Measurements from ENCODE around the gene ZC3H4. TPM values are rescaled to one million over a fixed set of nuclear protein-coding genes. Genes with fewer than 3 reads are reported as not detected.

The ZC3H4 gene
- 7.0 and 7.4 TPM in 2 replicates for total RNA-seq (2014; rRNA removed; shearing (Covaris generic); ENCODE audit: low replicate concordance)

DNA sequence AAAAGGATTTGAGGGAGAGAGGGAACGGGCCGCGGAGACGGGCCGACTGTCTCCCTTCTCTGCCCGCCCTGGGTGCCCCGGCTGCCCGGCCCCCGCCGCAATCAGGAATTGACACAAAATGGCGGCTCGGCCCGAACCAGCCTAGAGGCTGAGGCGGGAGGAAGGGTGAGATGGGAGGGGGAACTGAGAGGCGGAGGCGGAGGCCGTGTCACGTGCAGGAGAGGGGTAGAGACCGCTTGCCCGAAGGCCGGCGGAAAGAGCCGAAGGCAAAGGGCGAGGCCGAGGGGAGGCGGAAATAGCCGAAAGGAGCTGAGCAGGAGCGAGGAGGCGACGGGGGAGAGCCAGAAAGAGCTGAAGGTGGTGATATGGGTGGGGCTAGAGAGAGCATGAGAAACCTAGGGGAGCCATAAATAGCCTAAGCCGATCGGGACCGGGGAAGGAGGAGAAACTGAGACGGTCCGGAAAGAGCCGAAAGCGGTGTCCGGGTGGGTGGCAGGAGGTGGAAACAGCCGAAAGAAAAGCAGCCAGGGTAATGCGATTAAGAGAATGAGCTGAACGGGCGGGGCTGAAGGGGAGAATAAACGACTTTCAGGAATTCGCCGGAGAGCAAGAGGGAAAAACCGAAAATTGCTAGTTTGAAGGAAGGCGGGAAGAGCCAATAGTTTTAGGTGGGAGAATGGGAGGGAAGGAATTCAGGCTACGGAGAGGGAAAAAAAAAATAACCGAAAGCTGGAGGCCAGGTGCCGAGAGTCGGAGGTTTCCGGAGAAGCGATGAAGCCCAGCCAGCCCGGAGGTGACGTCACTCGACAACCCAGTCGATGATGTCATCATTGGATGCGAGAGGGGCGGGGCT lies at the start of gene ZC3H4:
TSS of gene ZC3H4 (minus strand) at position 780 of the 853 bp plus-strand sequence. CDS start 1,192 bp downstream, outside the sequence.
- DNase-seq (ENCODE audit: low read depth) = peak; percentile 100
- in situ Hi-C loops (cut with HindIII; ENCODE audit: low pct_unique_long_range_greater_than_20kb, low sequenced_read_pairs) = no loop called here

- in situ Hi-C loops (cut with HindIII; ENCODE audit: low pct_unique_long_range_greater_than_20kb, low sequenced_read_pairs) = no loop called here
- no peak for DNase-seq (ENCODE audit: low read depth)
These were observed 48.4 kb upstream of the ZC3H4 start for GRCh38 chr19:47161876-47162489.

GRCh38 chr19:47158879-47159503 lies 45.4 kb upstream of the ZC3H4 start:
- no peak for DNase-seq (ENCODE audit: low read depth)
- in situ Hi-C loops (cut with HindIII; ENCODE audit: low pct_unique_long_range_greater_than_20kb, low sequenced_read_pairs) = no loop called here

GRCh38 chr19:47158367-47158791 lies 44.8 kb upstream of the ZC3H4 start:
- in situ Hi-C loops (cut with HindIII; ENCODE audit: low pct_unique_long_range_greater_than_20kb, low sequenced_read_pairs) = no loop called here

DNA sequence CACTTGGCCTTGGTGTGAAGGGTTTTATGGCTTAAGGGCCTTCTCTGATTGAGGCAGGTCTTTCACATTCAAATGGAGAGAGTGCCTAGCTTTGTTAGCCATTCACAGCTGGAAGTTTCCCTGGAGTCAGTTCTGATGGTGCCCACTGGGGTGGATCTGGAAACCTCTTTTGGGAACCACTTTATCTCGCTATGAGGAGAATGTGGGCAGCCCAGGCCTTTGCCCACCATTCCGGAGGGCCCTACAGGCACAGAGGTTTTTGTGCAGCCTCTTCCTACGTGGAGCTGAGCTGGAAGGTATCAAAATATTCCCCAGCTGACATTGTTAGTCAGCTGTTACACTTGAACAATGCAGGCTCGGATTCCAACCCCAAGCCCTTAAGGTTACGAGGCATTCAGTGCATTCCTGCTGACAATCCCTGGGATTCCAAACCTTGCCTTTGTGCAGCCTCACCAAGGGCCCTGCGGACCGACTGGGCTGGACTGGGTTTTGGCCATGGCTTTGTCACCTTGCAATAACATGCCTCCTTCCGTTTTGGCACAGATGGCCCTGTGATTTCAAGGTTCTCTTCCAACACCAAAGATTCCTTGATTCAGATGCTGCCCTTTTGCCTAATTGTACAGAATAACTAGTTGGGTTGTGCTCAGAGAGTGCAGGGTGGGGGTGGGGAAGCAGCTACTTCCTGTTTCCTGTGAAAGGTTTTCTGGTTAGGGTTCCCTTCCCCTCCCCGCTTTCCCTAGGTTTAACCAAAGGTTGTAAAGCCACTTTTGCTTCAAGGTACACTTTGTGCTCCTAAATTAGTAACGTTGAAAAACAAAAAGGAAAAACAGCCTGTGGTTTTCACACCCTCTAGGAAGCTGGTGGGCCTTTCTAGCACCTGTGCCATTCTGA lies 44.1 kb upstream of the ZC3H4 start:
- in situ Hi-C loops (cut with HindIII; ENCODE audit: low pct_unique_long_range_greater_than_20kb, low sequenced_read_pairs) = no loop called here
- DNase-seq (ENCODE audit: low read depth) = no peak

More at GRCh38 chr19:47158367-47158791, 44.8 kb upstream of the ZC3H4 start:
- DNase-seq (ENCODE audit: low read depth) = no peak

GRCh38 chr19:47156861-47157430 lies 43.4 kb upstream of the ZC3H4 start:
- in situ Hi-C loops (cut with HindIII; ENCODE audit: low pct_unique_long_range_greater_than_20kb, low sequenced_read_pairs) = no loop called here
- no peak for DNase-seq (ENCODE audit: low read depth)

DNA sequence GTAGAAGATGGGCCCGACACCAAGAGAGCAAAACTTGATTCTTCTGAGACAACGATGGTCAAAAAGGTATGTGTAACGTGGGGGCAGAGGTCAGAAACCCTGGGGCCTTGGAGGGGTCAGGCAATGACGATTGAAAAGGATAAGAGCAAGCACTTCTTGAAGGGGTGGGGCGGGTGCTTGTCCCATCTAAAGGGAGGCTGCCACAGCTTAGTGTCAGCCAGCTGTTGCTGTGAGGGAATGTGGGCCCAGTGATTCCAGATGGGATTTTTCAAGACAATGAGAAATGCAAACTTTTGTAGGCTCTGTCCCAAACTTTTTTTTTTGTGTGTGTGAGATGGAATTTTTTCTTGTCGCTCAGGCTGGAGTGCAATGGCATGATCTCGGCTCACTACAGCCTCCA lies 41.6 kb upstream of the ZC3H4 start:
- in situ Hi-C loops (cut with HindIII; ENCODE audit: low pct_unique_long_range_greater_than_20kb, low sequenced_read_pairs) = no loop called here

DNA sequence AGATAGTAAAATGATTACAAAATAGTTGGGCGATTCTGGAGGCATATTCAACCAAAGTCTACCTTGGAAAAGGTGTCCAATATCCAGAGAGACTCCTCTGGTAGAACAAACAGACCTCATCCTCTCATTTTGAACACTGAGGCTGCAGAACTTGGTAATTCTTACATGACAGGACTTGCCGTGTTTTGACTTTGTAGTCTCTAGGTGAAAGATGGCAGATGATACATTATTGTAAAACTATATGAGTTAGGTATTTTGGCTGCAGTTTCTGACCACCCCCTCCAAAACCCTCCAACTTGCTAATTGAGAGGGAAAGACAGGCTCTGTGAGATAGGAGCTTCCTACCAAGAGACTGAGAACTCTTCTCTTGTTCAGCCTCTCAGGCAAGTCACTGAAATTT lies 39.7 kb upstream of the ZC3H4 start:
- in situ Hi-C loops (cut with HindIII; ENCODE audit: low pct_unique_long_range_greater_than_20kb, low sequenced_read_pairs) = no loop called here
- no peak for DNase-seq (ENCODE audit: low read depth)

More for the DNA sequence above, 41.6 kb upstream of the ZC3H4 start:
- no peak for DNase-seq (ENCODE audit: low read depth)

DNA sequence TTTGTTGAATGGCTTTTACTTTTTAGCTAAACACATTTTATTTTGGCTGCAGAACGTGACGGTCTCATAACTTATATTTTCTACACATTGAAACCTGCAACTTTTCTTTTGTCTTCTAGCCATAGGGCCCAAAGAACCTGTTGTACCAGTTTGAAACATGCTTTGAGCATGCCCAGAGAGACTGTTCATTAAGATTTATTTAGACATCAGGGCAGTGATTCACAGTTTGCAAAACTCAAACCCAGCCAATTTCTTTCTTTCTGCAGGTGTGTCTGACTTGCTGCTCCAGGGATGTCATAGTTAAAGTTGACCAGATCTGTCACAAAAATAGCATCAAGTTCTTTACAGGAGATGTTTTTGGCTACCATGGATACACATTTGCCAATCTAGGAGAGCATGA lies 39.1 kb upstream of the ZC3H4 start:
- DNase-seq (ENCODE audit: low read depth) = no peak
- in situ Hi-C loops (cut with HindIII; ENCODE audit: low pct_unique_long_range_greater_than_20kb, low sequenced_read_pairs) = no loop called here

GRCh38 chr19:47152205-47152604 lies 38.6 kb upstream of the ZC3H4 start:
- in situ Hi-C loops (cut with HindIII; ENCODE audit: low pct_unique_long_range_greater_than_20kb, low sequenced_read_pairs) = no loop called here

GRCh38 chr19:47151627-47152026 lies 38.1 kb upstream of the ZC3H4 start:
- no peak for DNase-seq (ENCODE audit: low read depth)
- in situ Hi-C loops (cut with HindIII; ENCODE audit: low pct_unique_long_range_greater_than_20kb, low sequenced_read_pairs) = no loop called here

More at GRCh38 chr19:47152205-47152604, 38.6 kb upstream of the ZC3H4 start:
- no peak for DNase-seq (ENCODE audit: low read depth)

- no peak for DNase-seq (ENCODE audit: low read depth)
- in situ Hi-C loops (cut with HindIII; ENCODE audit: low pct_unique_long_range_greater_than_20kb, low sequenced_read_pairs) = no loop called here
These were observed 33.3 kb upstream of the ZC3H4 start for GRCh38 chr19:47146920-47147319.

- no peak for DNase-seq (ENCODE audit: low read depth)
- in situ Hi-C loops (cut with HindIII; ENCODE audit: low pct_unique_long_range_greater_than_20kb, low sequenced_read_pairs) = no loop called here
These were observed 32.3 kb upstream of the ZC3H4 start for GRCh38 chr19:47145639-47146486.

- no peak for DNase-seq (ENCODE audit: low read depth)
- in situ Hi-C loops (cut with HindIII; ENCODE audit: low pct_unique_long_range_greater_than_20kb, low sequenced_read_pairs) = no loop called here
These were observed 31.1 kb upstream of the ZC3H4 start for GRCh38 chr19:47144630-47145029.

DNA sequence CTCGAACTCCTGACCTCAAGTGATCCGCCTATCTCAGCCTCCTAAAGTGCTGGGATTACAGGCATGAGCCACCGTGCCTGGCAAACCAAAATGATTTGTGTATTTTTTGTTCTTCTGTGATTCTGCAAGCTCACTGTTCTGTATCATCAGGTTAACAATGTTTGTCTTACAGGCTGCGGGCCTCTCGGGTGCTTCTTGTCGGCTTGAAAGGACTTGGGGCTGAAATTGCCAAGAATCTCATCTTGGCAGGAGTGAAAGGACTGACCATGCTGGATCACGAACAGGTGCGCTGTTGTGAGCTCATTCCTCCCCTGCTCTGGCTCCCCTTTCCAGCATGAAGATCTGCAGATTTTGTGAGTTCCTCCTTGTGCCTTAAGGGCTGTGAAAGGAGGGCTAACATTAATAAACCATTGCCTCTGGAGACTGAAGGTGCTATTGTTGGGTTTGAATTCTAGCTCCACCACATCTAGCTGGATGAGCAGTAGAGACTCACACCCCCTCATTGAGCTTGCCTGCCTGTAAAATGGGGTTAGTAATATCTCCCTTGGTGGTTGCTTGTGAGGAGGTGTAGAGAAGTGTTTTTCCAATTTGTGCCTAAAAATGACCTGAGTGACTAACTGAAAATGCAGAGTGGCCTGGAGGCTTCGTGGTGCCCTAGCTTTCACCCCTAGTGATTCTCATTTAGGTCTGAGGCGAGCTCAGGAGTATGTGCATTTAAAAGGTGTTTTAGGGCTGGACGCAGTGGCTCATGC lies 29.9 kb upstream of the ZC3H4 start:
- no peak for DNase-seq (ENCODE audit: low read depth)
- in situ Hi-C loops (cut with HindIII; ENCODE audit: low pct_unique_long_range_greater_than_20kb, low sequenced_read_pairs) = no loop called here

- DNase-seq (ENCODE audit: low read depth) = no peak
- in situ Hi-C loops (cut with HindIII; ENCODE audit: low pct_unique_long_range_greater_than_20kb, low sequenced_read_pairs) = no loop called here
These were observed 29.2 kb upstream of the ZC3H4 start for GRCh38 chr19:47142779-47143178.
